HG03565 (cell line): ENCODE data around the gene ANGPTL4.

Source experiments
- ATAC-seq: cut with Tn5 transposase; IDR thresholded peaks from one replicate; pipeline ENCODE4 v1.9.1; 2021; ENCODE audit warnings: mild to moderate bottlenecking, moderate library complexity; ENCODE audit not compliant: unreplicated experiment

ANGPTL4 gene

GRCh38 chr19:8387688-8388611 lies 24.0 kb downstream of the ANGPTL4 start:
- ATAC-seq, result no peak

GRCh38 chr19:8388612-8388958 lies 24.6 kb downstream of the ANGPTL4 start:
- ATAC-seq, result no peak

- peak; percentile 84 for ATAC-seq
Observed at GRCh38 chr19:8389891-8390616, 26.1 kb downstream of the ANGPTL4 start, which contains the start of gene RAB11B. Gene RAB11B, plus strand, starts transcription at chr19:8390360. Its CDS starts 57 bp downstream, at chr19:8390417.

- peak; percentile 14 for ATAC-seq
Observed at GRCh38 chr19:8390617-8390981, 26.6 kb downstream of the ANGPTL4 start.

- no peak for ATAC-seq
Observed at GRCh38 chr19:8391198-8392016, 27.5 kb downstream of the ANGPTL4 start.

GRCh38 chr19:8392017-8392591 lies 28.1 kb downstream of the ANGPTL4 start:
- ATAC-seq, result no peak

GRCh38 chr19:8393192-8393870 lies 29.4 kb downstream of the ANGPTL4 start:
- no peak for ATAC-seq

- no peak for ATAC-seq
Observed at GRCh38 chr19:8393871-8394250, 29.9 kb downstream of the ANGPTL4 start.

GRCh38 chr19:8395621-8396082 lies 31.7 kb downstream of the ANGPTL4 start:
- no peak for ATAC-seq

GRCh38 chr19:8396185-8396562 lies 32.2 kb downstream of the ANGPTL4 start:
- no peak for ATAC-seq

- no peak for ATAC-seq
Observed at GRCh38 chr19:8396563-8397203, 32.7 kb downstream of the ANGPTL4 start.

GRCh38 chr19:8397271-8397670 lies 33.3 kb downstream of the ANGPTL4 start:
- ATAC-seq, result no peak

- no peak for ATAC-seq
Observed at GRCh38 chr19:8397746-8398310, 33.9 kb downstream of the ANGPTL4 start.

GRCh38 chr19:8398311-8398771 lies 34.4 kb downstream of the ANGPTL4 start:
- no peak for ATAC-seq

- ATAC-seq, result no peak
Observed at GRCh38 chr19:8399681-8400188, 35.8 kb downstream of the ANGPTL4 start.

- no peak for ATAC-seq
Observed at GRCh38 chr19:8401981-8402411, 38.0 kb downstream of the ANGPTL4 start.

- no peak for ATAC-seq
Observed at GRCh38 chr19:8403098-8403819, 39.3 kb downstream of the ANGPTL4 start.

- ATAC-seq, result no peak
Observed at GRCh38 chr19:8403820-8404109, 39.8 kb downstream of the ANGPTL4 start.
